HG03378 (cell line): ENCODE measurements around the gene CCT3.

Source experiments
- ATAC-seq: cut with Tn5 transposase; IDR thresholded peaks from one replicate; pipeline ENCODE4 v1.9.1; 2021; ENCODE audit warnings: mild to moderate bottlenecking, moderate library complexity; ENCODE audit not compliant: unreplicated experiment

Gene CCT3

GRCh38 chr1:156282479-156283222 is 55.4 kb downstream of the CCT3 start, which contains the start of gene SMG5:
Gene SMG5, minus strand, starts transcription at chr1:156282825. Its CDS starts 145 bp downstream, at chr1:156282680.
- peak; percentile 71 for ATAC-seq

- ATAC-seq = peak; percentile 2
Measured at GRCh38 chr1:156281693-156282478, 56.2 kb downstream of the CCT3 start.

- no peak for ATAC-seq
Measured at GRCh38 chr1:156281281-156281680, 56.8 kb downstream of the CCT3 start.

- ATAC-seq = no peak
Measured at GRCh38 chr1:156279837-156280236, 58.3 kb downstream of the CCT3 start.

GRCh38 chr1:156276966-156277381 is 61.1 kb downstream of the CCT3 start:
- no peak for ATAC-seq

GRCh38 chr1:156276532-156276931 is 61.6 kb downstream of the CCT3 start:
- ATAC-seq = no peak

GRCh38 chr1:156270314-156270713 is 67.8 kb downstream of the CCT3 start:
- ATAC-seq = no peak

- no peak for ATAC-seq
Measured at GRCh38 chr1:156268336-156268735, 69.8 kb downstream of the CCT3 start.

- ATAC-seq = no peak
Measured at GRCh38 chr1:156266051-156266450, 72.0 kb downstream of the CCT3 start.

- ATAC-seq = no peak
Measured at GRCh38 chr1:156263288-156263655, 74.8 kb downstream of the CCT3 start.

- ATAC-seq = no peak
Measured at GRCh38 chr1:156262461-156263287, 75.4 kb downstream of the CCT3 start.

GRCh38 chr1:156260896-156261295 is 77.2 kb downstream of the CCT3 start:
- no peak for ATAC-seq

GRCh38 chr1:156259805-156260204 is 78.3 kb downstream of the CCT3 start:
- ATAC-seq = no peak
